ENCODE data around the gene C1QTNF9. TPM values are rescaled to one million over a fixed set of nuclear protein-coding genes. Genes with fewer than 3 reads are reported as not detected.

Gene C1QTNF9
- total and polyA plus RNA-seq, 2 of the 8 experiments (the other 6 are each of a cell fraction or from before 2014, with no cell fraction given) = not detected

GRCh38 chr13:24360106-24360505 lies 50.7 kb downstream of the C1QTNF9 start:
- peaks cover 0 to 7% (median 0%) of the 10 kb centered on the region in 4 experiments; a peak in 1 of 8 replicates for H3K36me3 ChIP-seq (ENCODE audit: control insufficient read depth in 2 of 4, insufficient read depth in 4 of 4, low read length in 3 of 4)
- H3K4me3 ChIP-seq (ENCODE audit: extremely low read depth in 1 of 4, insufficient read depth in 2 of 4, low read depth in 3 of 4, low read length in 4 of 4) = no peak overlapping the region
- H4K8ac ChIP-seq (ENCODE audit: extremely low read depth, insufficient read depth, low read length) = no peak overlapping the region
- WGBS, 2 experiments (ENCODE audit: extremely low coverage in 1 of 2, insufficient coverage in 1 of 2, insufficient read length in 1 of 2, insufficient replicate concordance in 2 of 2, low coverage in 1 of 2, low lambda C conversion rate in 2 of 2, missing lambda C conversion rate in 1 of 2) = 89% methylated on average over 7 of the region's 7 CpGs; no CpG with 5 or more reads in 1 of the 2 experiments
- H3K9me3 ChIP-seq (ENCODE audit: insufficient read depth in 2 of 2, low read depth in 1 of 2, low read length in 1 of 2) = peaks cover 0 to 11% of the 10 kb centered on the region in 2 experiments; a peak in 2 of 4 replicates
- peaks cover 0 to 2% (median 0%) of the 10 kb centered on the region in 4 experiments; a peak in 1 of 7 replicates for H3K27me3 ChIP-seq (replicated peaks in 1 of 4; ENCODE audit: control insufficient read depth in 3 of 4, extremely low read depth in 1 of 4, insufficient read depth in 3 of 4, low read length in 3 of 4)
- H3K23ac ChIP-seq (ENCODE audit: insufficient read length) = no peak overlapping the region
- no peak overlapping the region for H4K91ac ChIP-seq (replicated peaks; ENCODE audit: insufficient read length, low read length)
- no peak overlapping the region for H2BK5ac ChIP-seq (ENCODE audit: low read depth, low read length)
- peaks cover 15% of the 10 kb centered on the region for H3K23me2 ChIP-seq (ENCODE audit: low read depth, low read length)
- H2BK15ac ChIP-seq (ENCODE audit: low read length) = no peak overlapping the region
- no peak overlapping the region for H3K18ac ChIP-seq (ENCODE audit: extremely low read depth, low read length)
- H2BK12ac ChIP-seq (ENCODE audit: low read depth, low read length) = no peak overlapping the region
- no peak overlapping the region for H2AFZ ChIP-seq (ENCODE audit: low read length)
- H3K4me2 ChIP-seq (ENCODE audit: insufficient read depth in 1 of 2, low read depth in 2 of 2, low read length in 2 of 2) = no peak overlapping the region
- H4K5ac ChIP-seq (ENCODE audit: insufficient read length, low read depth, low read length) = no peak overlapping the region
- no peak overlapping the region for H2BK120ac ChIP-seq (replicated peaks; ENCODE audit: low read depth, low read length)
- no peak overlapping the region for H3K9ac ChIP-seq (replicated peaks in 1 of 4; ENCODE audit: extremely low read depth in 1 of 4, low read depth in 3 of 4, low read length in 3 of 4)
- H3K4ac ChIP-seq (replicated peaks; ENCODE audit: insufficient read length, low read depth, low read length) = no peak overlapping the region
- no peak overlapping the region for H3K56ac ChIP-seq (replicated peaks; ENCODE audit: insufficient read length, low read depth, low read length)
- POLR2A ChIA-PET (ENCODE audit: partially characterized antibody) = no interaction called here
- H3K14ac ChIP-seq (ENCODE audit: insufficient read length) = no peak overlapping the region
- H3K27ac ChIP-seq (ENCODE audit: low read depth, low read length) = no peak overlapping the region
- FAIRE-seq = no peak
- H2BK20ac ChIP-seq (ENCODE audit: low read length) = no peak overlapping the region
- DNase-seq (ENCODE audit: low read depth in 1 of 2, low spot score in 2 of 2) = no peak
- H3K4me1 ChIP-seq (replicated peaks in 1 of 4; ENCODE audit: control insufficient read depth in 3 of 4, insufficient read depth in 4 of 4, low read length in 3 of 4) = no peaks in the 10 kb centered on the region
- no peaks in the 10 kb centered on the region for H3K79me1 ChIP-seq (ENCODE audit: low read depth, low read length)
- no peaks in the 10 kb centered on the region for H3K79me2 ChIP-seq (ENCODE audit: control insufficient read depth in 1 of 2, insufficient read depth in 2 of 2, low read length in 2 of 2)
- CTCF ChIA-PET (ENCODE audit: partially characterized antibody) = interaction anchor here (0.9 to 1.4 kb wide), 2 partner anchors 10 to 12 kb away, joined by 3 read pairs; no protein-coding TSS in a partner anchor
- no peak overlapping the region for H2AK5ac ChIP-seq (ENCODE audit: low read depth, low read length)
- H4K20me1 ChIP-seq (replicated peaks in 1 of 2; ENCODE audit: control insufficient read depth in 1 of 2, insufficient read depth in 2 of 2, low read length in 2 of 2) = peaks cover 0 to 13% of the 10 kb centered on the region in 2 experiments
- TF ChIP-seq HDAC2 (IDR thresholded peaks at IDR 0.05; ENCODE audit: borderline replicate concordance in 1 of 2, low read depth in 2 of 2, low read length in 2 of 2) (no peak), ASH2L (IDR thresholded peaks at IDR 0.05; ENCODE audit: low read length) (no peak), ATF3 (IDR thresholded peaks at IDR 0.05; ENCODE audit: insufficient read depth, low read depth, low read length) (no peak), YY1 (IDR thresholded peaks at IDR 0.05; ENCODE audit: low read depth, low read length) (no peak), EZH2 (IDR thresholded peaks at IDR 0.05; ENCODE audit: low read depth, low read length, severe bottlenecking) (no peak), RXRA (IDR thresholded peaks at IDR 0.05; ENCODE audit: insufficient read depth, low read depth, low read length) (no peak), CEBPB (IDR thresholded peaks at IDR 0.05; ENCODE audit: low read depth, low read length) (no peak), BACH1 (IDR thresholded peaks at IDR 0.05; ENCODE audit: low read length) (no peak), MAX (IDR thresholded peaks at IDR 0.05) (no peak), CTBP2 (IDR thresholded peaks at IDR 0.05; ENCODE audit: borderline replicate concordance, insufficient read depth, insufficient read length, low read length) (no peak), ATF2 (IDR thresholded peaks at IDR 0.05; ENCODE audit: low read length) (no peak)
